ENCODE results near the gene EPYC. TPM values are rescaled to one million over a fixed set of nuclear protein-coding genes. Genes with fewer than 3 reads are reported as not detected.

EPYC gene
- total RNA-seq, 1 donor from 2014 or later = not detected

- no peak for DNase-seq (ENCODE audit: low read depth, low spot score)
- Mint-ChIP-seq H3K9me3 (no peaks in the 10 kb centered on the region), H3K27ac (ENCODE audit: unreplicated experiment) (no peak overlapping the region), H3K4me3 (no peak overlapping the region), H3K36me3 (ENCODE audit: low read depth) (no peaks in the 10 kb centered on the region), H3K4me1 (peaks cover 12% of the 10 kb centered on the region), H3K27me3 (ENCODE audit: low read depth) (no peaks in the 10 kb centered on the region)
- TF ChIP-seq CTCF (conservative IDR thresholded peaks at IDR 0.05) = no peak
Observed at GRCh38 chr12:90974286-90974685, 30.5 kb downstream of the EPYC start.

- Mint-ChIP-seq H3K27me3 (ENCODE audit: low read depth) (no peaks in the 10 kb centered on the region), H3K4me3 (no peak overlapping the region), H3K36me3 (ENCODE audit: low read depth) (no peaks in the 10 kb centered on the region), H3K27ac (ENCODE audit: unreplicated experiment) (no peak overlapping the region), H3K9me3 (no peaks in the 10 kb centered on the region), H3K4me1 (peaks cover 5% of the 10 kb centered on the region)
- TF ChIP-seq CTCF (conservative IDR thresholded peaks at IDR 0.05) = no peak
- DNase-seq (ENCODE audit: low read depth, low spot score) = no peak
Observed at GRCh38 chr12:90972226-90972625, 32.5 kb downstream of the EPYC start.

- Mint-ChIP-seq H3K9me3 (no peaks in the 10 kb centered on the region), H3K4me3 (no peak overlapping the region)
Observed at GRCh38 chr12:90970911-90971310, 33.9 kb downstream of the EPYC start.

GRCh38 chr12:90970471-90970870 lies 34.3 kb downstream of the EPYC start:
- Mint-ChIP-seq H3K9me3 (no peaks in the 10 kb centered on the region), H3K36me3 (ENCODE audit: low read depth) (no peaks in the 10 kb centered on the region), H3K4me3 (no peak overlapping the region), H3K4me1 (peaks cover 5% of the 10 kb centered on the region), H3K27ac (ENCODE audit: unreplicated experiment) (no peak overlapping the region), H3K27me3 (ENCODE audit: low read depth) (no peaks in the 10 kb centered on the region)
- DNase-seq (ENCODE audit: low read depth, low spot score) = no peak
- TF ChIP-seq CTCF (conservative IDR thresholded peaks at IDR 0.05) = no peak

More at GRCh38 chr12:90970911-90971310, 33.9 kb downstream of the EPYC start:
- H3K27ac Mint-ChIP-seq (ENCODE audit: unreplicated experiment) = no peak overlapping the region
- peaks cover 5% of the 10 kb centered on the region for H3K4me1 Mint-ChIP-seq
- TF ChIP-seq CTCF (conservative IDR thresholded peaks at IDR 0.05) = no peak
- no peaks in the 10 kb centered on the region for H3K36me3 Mint-ChIP-seq (ENCODE audit: low read depth)
- DNase-seq (ENCODE audit: low read depth, low spot score) = no peak
- no peaks in the 10 kb centered on the region for H3K27me3 Mint-ChIP-seq (ENCODE audit: low read depth)

GRCh38 chr12:90969851-90970250 lies 34.9 kb downstream of the EPYC start:
- Mint-ChIP-seq H3K27ac (ENCODE audit: unreplicated experiment) (no peak overlapping the region), H3K27me3 (ENCODE audit: low read depth) (no peaks in the 10 kb centered on the region), H3K4me3 (no peak overlapping the region), H3K36me3 (ENCODE audit: low read depth) (no peaks in the 10 kb centered on the region), H3K9me3 (no peaks in the 10 kb centered on the region), H3K4me1 (peaks cover 5% of the 10 kb centered on the region)
- no peak for DNase-seq (ENCODE audit: low read depth, low spot score)
- TF ChIP-seq CTCF (conservative IDR thresholded peaks at IDR 0.05) = no peak

GRCh38 chr12:90969346-90969745 lies 35.4 kb downstream of the EPYC start:
- TF ChIP-seq CTCF (conservative IDR thresholded peaks at IDR 0.05) = no peak
- H3K27ac Mint-ChIP-seq (ENCODE audit: unreplicated experiment) = no peak overlapping the region
- H3K4me3 Mint-ChIP-seq = no peak overlapping the region
- H3K36me3 Mint-ChIP-seq (ENCODE audit: low read depth) = no peaks in the 10 kb centered on the region
- no peaks in the 10 kb centered on the region for H3K27me3 Mint-ChIP-seq (ENCODE audit: low read depth)
- H3K9me3 Mint-ChIP-seq = no peaks in the 10 kb centered on the region
- peaks cover 1% of the 10 kb centered on the region for H3K4me1 Mint-ChIP-seq
- no peak for DNase-seq (ENCODE audit: low read depth, low spot score)
